Gastrocnemius medialis (tissue), 4 donors: ENCODE data around the gene DPYSL4. TPM values are rescaled to one million over a fixed set of nuclear protein-coding genes. Genes with fewer than 3 reads are reported as not detected.

Source experiments
- ATAC-seq, 2 donors: fragments of 150-250 bp; one replicate each; pipeline ENCODE4 v1.9.1; 2016
- DNase-seq, 2 donors: peaks; one replicate each; pipeline ENCODE4 v3.0.0-alpha.2; 2019
- H3K27ac ChIP-seq, 4 donors: fragments of 200-600 bp; sonication (generic); 1 replicate in 1 of 4; 2 replicates in 3 of 4; pipeline ENCODE4 v1.5.1; 2016 to 2018; ENCODE audit warnings: mild to moderate bottlenecking in 2 of 4, moderate library complexity in 1 of 4
- H3K27me3 ChIP-seq, 3 donors: fragments of 200-600 bp; sonication (generic) in 2 of 3; 1 replicate in 1 of 3; 2 replicates in 2 of 3; pipeline versions ENCODE4 v1.5.1 to v1.6.0; 2016 to 2019; ENCODE audit warnings: mild to moderate bottlenecking in 1 of 3, moderate library complexity in 1 of 3
- H3K36me3 ChIP-seq, 2 donors: fragments of 200-600 bp; sonication (generic) in 1 of 2; one replicate each; pipeline ENCODE4 v1.5.1; 2017 to 2018
- H3K4me1 ChIP-seq, 2 donors: fragments of 200-600 bp; sonication (generic) in 1 of 2; one replicate each; pipeline ENCODE4 v1.5.1; 2016 to 2017; ENCODE audit warnings: mild to moderate bottlenecking in 2 of 2
- H3K4me3 ChIP-seq, 4 donors: fragments of 200-600 bp; sonication (generic) in 3 of 4; 1 replicate in 1 of 4; 2 replicates in 3 of 4; pipeline ENCODE4 v1.5.1; 2016 to 2019; ENCODE audit warnings: mild to moderate bottlenecking in 2 of 4
- H3K9me3 ChIP-seq, 3 donors: fragments of 200-600 bp; sonication (generic) in 2 of 3; 1 replicate in 1 of 3; 2 replicates in 2 of 3; pipeline ENCODE4 v1.5.1; 2016 to 2019
- POLR2A ChIP-seq, 2 donors: fragments of 450-650 bp; IDR thresholded peaks; one replicate each; pipeline ENCODE4 v1.6.1; 2017; ENCODE audit warnings: antibody characterized with exemption in 2 of 2, mild to moderate bottlenecking in 2 of 2, moderate library complexity in 2 of 2
- in situ Hi-C, 4 donors: fragments of 200-750 bp; cut with MboI; loops; one replicate each; pipeline versions ENCODE4 v1.15.0 to v1.8.0; 2017; ENCODE audit warnings: low sequenced_read_pairs in 4 of 4
- intact Hi-C: fragments of 100-400 bp; cut with DNase I; formaldehyde crosslinking; loops from one replicate; pipeline ENCODE4 v1.15.1; 2023; ENCODE audit warnings: low total_unique reads
- total RNA-seq, 4 donors: library from RNA; depleted of rRNA; stranded (reverse); fragments of >200 nt; gene quantifications; one replicate each; pipeline versions ENCODE4 v1.1.0 to v1.2.3, GENCODE V29; 2016
- TF ChIP-seq, protein P1 (sequence below), 5 experiments: fragments of 450-650 bp in 3 of 5; fragments of 200-600 bp in 2 of 5; sonication (generic) in 2 of 5; IDR thresholded peaks in 4 of 5; conservative IDR thresholded peaks in 1 of 5; 1 replicate in 4 of 5; 2 replicates in 1 of 5; pipeline ENCODE4 v1.5.1; 2016 to 2019; ENCODE audit warnings: antibody characterized with exemption in 5 of 5, mild to moderate bottlenecking in 3 of 5, moderate library complexity in 3 of 5

DPYSL4 gene
- total RNA-seq, 4 donors from 2014 or later = 0.29 to 1.3 (median 0.46) TPM

DNA sequence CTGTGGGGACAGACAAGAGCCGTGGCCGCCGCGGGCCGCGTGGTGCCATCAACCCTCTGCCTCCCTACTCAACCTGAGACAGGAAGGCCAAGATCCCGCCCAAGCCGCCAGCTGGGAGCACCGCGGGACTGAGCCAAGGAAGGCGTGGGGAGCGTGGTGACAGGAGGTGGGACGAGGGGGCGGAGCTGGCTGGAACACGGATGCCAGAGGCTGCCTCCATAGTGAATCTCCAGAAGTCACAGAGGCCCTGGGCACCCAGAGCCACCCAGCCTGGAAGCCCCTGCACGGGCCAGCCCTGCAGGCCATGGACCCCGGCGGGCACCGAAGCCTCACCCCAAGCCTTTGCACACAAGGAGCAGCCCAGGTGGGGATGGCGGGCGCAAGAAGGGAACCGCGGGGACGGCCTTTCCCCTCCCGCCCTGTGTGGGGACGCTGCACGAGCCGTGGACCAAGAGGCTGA is 18.1 kb upstream of the DPYSL4 start:
- TF ChIP-seq, protein P1, sequence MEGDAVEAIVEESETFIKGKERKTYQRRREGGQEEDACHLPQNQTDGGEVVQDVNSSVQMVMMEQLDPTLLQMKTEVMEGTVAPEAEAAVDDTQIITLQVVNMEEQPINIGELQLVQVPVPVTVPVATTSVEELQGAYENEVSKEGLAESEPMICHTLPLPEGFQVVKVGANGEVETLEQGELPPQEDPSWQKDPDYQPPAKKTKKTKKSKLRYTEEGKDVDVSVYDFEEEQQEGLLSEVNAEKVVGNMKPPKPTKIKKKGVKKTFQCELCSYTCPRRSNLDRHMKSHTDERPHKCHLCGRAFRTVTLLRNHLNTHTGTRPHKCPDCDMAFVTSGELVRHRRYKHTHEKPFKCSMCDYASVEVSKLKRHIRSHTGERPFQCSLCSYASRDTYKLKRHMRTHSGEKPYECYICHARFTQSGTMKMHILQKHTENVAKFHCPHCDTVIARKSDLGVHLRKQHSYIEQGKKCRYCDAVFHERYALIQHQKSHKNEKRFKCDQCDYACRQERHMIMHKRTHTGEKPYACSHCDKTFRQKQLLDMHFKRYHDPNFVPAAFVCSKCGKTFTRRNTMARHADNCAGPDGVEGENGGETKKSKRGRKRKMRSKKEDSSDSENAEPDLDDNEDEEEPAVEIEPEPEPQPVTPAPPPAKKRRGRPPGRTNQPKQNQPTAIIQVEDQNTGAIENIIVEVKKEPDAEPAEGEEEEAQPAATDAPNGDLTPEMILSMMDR (IDR thresholded peaks at IDR 0.05 in 4 of 5, conservative IDR thresholded peaks at IDR 0.05 in 1 of 5) = no peak
- TF ChIP-seq POLR2A (IDR thresholded peaks at IDR 0.05) = no peak
- H3K27me3 ChIP-seq = no peaks in the 10 kb centered on the region
- ATAC-seq (no peak), DNase-seq (no peak)
- in situ Hi-C loops (no loop called here), intact Hi-C loops (no loop called here)
- H3K36me3 ChIP-seq = no peaks in the 10 kb centered on the region
- no peak overlapping the region for H3K4me3 ChIP-seq
- H3K4me1 ChIP-seq = no peaks in the 10 kb centered on the region
- H3K9me3 ChIP-seq = no peaks in the 10 kb centered on the region
- no peak overlapping the region for H3K27ac ChIP-seq

DNA sequence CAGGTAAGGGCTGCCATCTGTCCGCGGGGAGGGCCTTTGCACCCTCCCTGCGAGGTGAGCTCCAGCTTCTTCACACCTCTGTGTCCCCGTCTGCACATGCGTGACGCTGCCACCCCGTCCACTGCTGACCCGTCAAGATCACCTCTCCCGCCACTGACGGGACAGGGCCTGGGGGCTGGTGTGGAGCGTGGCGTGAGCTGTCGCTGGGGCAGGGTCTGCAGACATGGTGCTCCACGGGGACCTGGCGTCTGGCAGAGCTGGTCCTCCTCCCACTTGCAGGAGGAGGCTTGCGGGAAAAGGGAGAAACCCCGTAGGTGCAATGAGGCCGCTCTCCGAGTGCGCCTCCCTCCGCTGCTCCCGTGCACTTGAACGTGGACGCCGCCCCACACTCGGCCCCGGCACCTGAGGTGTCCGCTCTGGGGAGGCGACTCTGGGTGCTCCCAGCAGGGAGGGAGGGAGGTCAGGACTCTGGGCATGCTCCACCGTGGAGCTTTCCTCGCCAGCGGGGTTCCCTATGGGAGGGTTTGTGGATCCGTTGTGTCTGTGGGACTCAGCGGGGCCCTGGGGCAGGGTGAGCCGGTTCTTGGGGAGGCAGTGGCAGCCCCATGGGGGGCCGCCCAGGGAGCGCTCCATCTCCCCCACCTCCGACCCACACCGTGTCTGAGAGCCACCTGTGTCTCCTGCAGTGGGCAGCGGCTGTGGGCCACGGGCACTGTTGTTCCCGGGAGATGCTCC is 17.6 kb upstream of the DPYSL4 start:
- Histone ChIP-seq H3K36me3 (no peaks in the 10 kb centered on the region), H3K27ac (no peak overlapping the region), H3K9me3 (no peaks in the 10 kb centered on the region), H3K4me3 (no peak overlapping the region), H3K4me1 (no peaks in the 10 kb centered on the region), H3K27me3 (no peaks in the 10 kb centered on the region)
- ATAC-seq = no peak
- in situ Hi-C loops = no loop called here
- intact Hi-C loops = no loop called here
- TF ChIP-seq, protein P1 (IDR thresholded peaks at IDR 0.05 in 4 of 5, conservative IDR thresholded peaks at IDR 0.05 in 1 of 5) = no peak
- TF ChIP-seq POLR2A (IDR thresholded peaks at IDR 0.05) = no peak
- no peak for DNase-seq

DNA sequence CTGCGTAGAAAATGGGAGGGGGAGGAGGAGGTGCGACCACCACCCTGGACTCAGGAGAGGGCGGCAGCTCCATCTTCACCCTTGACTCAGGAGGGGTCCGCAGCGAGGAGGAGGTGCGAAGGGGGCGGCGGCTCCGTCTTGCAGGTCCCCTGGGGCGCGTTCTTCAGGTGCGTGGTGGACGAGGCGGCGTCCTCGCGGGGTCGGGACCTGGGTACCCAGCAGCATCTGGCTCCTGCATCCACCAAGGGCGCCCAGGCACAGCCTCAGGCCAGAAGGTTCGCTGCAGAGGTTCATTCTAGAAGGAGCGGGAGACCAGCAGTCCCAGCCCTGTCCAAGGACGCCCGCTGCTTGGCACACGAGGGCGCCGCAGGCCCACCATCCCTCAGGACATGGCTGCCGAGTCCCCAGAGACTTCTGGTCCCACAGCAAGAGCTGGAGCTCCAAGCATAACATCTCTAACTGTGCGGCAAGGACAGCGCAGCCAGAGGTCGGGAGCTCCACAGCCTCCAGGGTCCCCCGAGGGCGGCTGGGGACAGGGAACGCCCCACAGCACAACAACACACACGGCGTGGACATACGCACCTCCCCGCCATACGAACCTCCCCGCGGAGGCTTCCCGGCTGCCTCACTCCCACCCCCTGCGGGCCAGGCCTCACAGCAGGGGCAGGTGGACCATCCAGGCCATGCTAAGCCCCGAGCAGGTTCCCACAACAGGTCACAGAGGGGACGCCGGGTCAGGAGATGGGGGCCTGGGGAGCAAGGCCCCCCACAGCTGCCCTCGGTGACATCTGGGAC is 16.8 kb upstream of the DPYSL4 start:
- Histone ChIP-seq H3K4me1 (no peaks in the 10 kb centered on the region), H3K27ac (no peak overlapping the region), H3K36me3 (no peaks in the 10 kb centered on the region), H3K27me3 (no peaks in the 10 kb centered on the region), H3K4me3 (no peak overlapping the region), H3K9me3 (no peaks in the 10 kb centered on the region)
- intact Hi-C loops (no loop called here), in situ Hi-C loops (no loop called here)
- TF ChIP-seq POLR2A (IDR thresholded peaks at IDR 0.05) = no peak
- TF ChIP-seq, protein P1 (IDR thresholded peaks at IDR 0.05 in 4 of 5, conservative IDR thresholded peaks at IDR 0.05 in 1 of 5) = no peak
- no peak for DNase-seq
- ATAC-seq = no peak

DNA sequence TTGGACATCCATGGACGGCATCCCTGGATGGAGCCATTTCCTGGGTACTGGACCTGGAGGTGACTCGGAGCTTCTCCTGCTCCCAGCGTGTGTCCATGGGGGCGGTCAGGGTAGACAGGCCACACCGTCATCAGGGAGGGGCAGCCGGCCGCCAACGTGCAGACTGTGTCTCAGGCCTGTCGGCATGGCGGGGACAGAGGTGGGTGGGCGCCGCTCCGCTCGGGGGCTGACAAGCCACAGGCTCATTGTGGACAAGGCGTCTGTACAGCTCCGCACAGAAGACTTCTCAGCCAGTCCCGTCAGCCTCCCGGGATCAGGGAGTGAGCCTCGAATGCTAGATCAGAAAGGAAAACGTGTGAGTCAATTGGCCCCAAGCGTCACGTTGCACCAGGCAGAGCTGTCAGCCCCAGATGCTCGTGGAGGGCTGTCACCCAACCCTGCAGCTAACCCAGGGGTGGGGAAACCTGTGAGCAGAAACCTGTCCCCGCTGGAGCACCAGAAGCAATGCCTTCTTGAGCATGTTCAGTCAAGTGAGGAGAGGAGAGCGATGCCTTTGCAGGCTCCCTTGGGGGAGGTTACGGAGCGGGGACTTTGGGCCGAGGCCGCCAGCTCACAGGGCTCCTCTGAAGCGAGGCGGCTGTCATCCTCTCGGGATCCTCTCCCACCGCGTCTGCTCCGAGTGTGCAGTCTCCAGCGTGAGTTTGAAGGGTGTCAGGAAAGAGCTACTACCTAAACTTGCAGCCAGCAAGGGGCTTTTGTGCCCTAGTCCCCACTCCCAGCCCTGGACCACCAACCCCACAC is 16.0 kb upstream of the DPYSL4 start:
- ATAC-seq (no peak), DNase-seq (no peak)
- H3K9me3 ChIP-seq = no peaks in the 10 kb centered on the region
- no peaks in the 10 kb centered on the region for H3K27me3 ChIP-seq
- no peaks in the 10 kb centered on the region for H3K4me1 ChIP-seq
- intact Hi-C loops = no loop called here
- in situ Hi-C loops = no loop called here
- no peak overlapping the region for H3K27ac ChIP-seq
- no peak overlapping the region for H3K4me3 ChIP-seq
- no peak for TF ChIP-seq POLR2A (IDR thresholded peaks at IDR 0.05)
- TF ChIP-seq, protein P1 (IDR thresholded peaks at IDR 0.05 in 4 of 5, conservative IDR thresholded peaks at IDR 0.05 in 1 of 5) = no peak
- H3K36me3 ChIP-seq = no peaks in the 10 kb centered on the region
